Activated naive CD8-positive, alpha-beta T cell treated with anti-CD3 and anti-CD28 coated beads, Interleukin-2, amount 50 U/mL, for 16 hours (primary cell): ENCODE measurements around the gene ST8SIA4.

ENCODE experiments used
- DNase-seq: peaks from one replicate; pipeline ENCODE4 v3.0.0-alpha.2; 2020; ENCODE audit warnings: low read depth, low spot score

ST8SIA4 gene, protein sequence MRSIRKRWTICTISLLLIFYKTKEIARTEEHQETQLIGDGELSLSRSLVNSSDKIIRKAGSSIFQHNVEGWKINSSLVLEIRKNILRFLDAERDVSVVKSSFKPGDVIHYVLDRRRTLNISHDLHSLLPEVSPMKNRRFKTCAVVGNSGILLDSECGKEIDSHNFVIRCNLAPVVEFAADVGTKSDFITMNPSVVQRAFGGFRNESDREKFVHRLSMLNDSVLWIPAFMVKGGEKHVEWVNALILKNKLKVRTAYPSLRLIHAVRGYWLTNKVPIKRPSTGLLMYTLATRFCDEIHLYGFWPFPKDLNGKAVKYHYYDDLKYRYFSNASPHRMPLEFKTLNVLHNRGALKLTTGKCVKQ

DNA sequence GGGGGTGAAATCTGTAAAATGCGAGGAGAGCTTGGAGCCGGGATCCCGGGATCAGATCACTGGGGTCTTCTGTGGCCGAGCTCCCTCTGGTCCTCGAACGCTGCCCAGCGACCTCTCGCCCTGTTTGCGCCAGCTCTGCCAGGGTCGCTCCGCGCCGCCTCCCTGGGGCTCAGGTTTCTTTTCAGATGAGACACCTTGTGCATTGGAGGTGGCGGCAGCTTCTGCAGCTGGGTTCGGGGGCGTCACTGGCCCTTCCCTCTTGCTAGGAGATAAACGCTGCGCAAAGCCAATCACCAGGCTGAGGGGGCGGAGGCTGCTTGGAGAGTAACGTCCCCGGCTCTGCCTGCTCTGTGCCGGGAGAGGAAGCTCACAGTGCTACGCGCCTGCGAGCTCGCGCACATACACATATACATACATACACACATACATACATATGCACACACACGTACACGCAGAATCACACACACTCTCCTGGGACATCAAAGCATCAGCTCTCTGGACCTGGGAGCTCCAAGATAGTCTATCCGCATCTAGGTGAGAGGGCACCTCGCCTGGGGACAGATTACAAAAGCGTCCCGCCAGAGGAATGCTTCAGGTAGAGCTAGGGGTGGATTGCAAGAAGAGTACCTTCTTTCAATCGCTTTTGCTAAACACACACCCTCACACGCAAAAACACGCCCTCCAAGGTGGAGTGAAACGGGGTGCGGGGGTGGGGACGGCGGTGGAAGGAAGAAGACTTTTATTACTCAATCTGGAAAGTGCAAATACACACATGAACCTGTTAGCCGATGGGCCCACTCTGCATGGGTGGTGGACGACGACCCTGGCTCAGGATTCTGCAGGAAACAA, at the start of gene ST8SIA4:
TSS of gene ST8SIA4 (minus strand) at position 244 of the 849 bp plus-strand sequence. CDS start 327 bp downstream, outside the sequence.
- DNase-seq, result peak; percentile 78

DNA sequence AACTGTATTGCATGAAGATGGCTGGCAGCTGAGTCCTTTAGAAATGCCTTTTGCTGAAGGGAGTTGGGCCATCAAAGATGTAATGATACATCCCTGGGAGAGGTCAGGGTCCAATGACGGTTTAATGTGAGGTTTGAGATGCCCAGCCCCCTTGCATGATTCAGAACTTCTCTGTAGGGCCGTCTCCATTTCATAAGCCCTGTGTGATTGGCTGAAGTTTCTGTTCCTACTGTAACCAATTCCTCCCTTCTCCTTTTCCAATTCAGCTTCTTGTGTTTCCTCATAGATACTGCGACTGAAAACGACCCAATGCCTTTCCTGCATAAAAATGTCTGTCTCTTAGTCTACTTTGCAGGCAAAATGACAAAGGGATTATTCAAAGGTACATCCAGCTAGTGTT, 47.9 kb upstream of the ST8SIA4 start:
- DNase-seq, result no peak

DNA sequence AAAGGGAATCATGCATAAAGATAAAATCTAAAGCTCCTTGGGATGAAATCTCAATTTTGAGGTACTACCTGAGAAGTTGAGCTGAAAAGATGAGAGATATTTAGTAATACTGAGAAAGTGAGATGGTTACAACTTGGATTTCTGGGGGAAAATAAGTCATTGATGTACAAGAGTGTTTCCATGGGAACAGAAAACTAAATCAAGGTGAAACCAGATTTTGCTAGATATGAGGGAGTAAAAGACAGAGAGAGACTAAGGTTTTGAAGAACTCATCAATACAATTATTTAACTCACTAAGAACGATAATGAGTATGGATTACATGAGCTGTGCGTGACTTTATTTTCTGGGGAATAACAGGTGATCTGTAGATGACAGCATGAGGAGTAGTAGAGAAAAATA, 10.2 kb upstream of the ST8SIA4 start:
- DNase-seq, result no peak

DNA sequence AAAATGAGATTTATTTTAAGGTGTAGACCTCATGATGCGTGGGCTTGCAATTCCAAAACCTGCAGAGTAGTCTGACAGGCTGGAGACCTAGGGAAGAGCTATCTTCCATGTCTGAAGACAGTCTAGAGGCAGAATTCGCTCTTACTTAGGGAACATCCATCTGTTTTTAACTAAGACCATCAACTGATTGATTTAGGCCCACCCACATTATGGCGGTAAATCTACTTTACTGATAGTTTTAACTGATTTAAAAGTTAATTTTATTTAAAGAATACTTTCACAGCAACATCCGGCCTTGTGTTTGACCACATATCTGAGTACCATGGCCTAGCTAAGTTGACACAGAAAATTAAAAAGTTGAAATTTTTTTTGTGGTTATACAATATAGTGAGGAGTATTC, 6.0 kb upstream of the ST8SIA4 start:
- DNase-seq, result no peak

DNA sequence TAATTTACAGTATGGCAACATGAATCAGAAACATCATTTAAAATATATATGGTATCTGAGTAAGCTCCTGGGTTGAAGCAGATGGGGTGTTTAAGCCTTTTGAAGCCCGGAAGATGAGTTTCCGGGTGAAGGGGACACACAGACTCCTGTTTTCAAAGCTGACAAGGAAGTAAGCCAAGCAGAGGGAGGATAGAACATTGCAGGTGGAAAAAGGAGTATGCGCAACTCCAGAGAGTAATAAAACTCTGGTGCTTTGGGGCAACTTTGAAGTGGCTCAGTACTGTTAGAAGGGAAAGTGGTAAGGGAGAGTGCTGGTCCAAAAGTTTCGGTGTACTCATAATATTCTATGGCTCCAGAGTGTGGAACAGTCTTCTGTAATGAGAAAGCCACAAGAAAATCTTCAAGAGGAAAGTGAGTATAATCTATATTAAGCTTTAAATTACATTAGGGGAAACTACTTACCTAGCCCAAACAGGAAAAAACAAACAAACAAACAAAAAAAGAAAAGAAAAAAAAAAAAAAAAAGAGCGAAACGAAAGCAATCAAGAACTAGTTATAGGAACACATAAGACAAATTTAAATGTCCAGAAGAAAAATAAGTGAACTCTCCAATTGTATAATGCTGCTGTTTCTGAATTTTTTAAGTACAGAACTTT, 2.3 kb upstream of the ST8SIA4 start:
- DNase-seq, result no peak

DNA sequence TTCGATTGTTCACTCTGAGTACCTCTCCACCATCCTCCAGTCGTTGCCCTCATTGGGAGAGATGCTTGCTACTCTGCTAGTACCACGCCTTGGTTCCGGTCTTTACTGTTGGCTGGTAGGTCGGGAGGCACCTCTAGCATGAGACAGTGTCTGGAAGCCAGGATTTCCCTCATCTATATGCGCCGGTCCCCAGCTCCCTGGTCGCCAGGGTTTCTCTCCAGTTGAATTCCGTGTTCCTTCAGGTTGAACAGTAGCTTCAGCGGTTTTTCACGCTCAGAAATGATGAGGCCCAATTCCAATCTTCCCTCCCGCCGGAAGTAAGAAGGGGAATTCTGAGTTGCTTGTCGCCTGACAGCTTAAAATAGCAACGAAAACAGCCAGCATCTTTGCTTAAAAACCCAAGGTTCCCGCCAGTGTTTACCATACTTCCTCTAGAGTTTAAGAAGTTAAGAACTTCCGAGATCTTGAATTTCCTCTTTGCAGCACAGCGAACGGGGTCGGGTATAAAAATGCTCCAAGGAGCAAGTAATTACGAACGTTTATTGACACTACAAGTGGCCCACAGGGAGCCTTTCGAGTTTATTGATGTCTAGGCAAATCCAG, 1.3 kb upstream of the ST8SIA4 start:
- no peak for DNase-seq

DNA sequence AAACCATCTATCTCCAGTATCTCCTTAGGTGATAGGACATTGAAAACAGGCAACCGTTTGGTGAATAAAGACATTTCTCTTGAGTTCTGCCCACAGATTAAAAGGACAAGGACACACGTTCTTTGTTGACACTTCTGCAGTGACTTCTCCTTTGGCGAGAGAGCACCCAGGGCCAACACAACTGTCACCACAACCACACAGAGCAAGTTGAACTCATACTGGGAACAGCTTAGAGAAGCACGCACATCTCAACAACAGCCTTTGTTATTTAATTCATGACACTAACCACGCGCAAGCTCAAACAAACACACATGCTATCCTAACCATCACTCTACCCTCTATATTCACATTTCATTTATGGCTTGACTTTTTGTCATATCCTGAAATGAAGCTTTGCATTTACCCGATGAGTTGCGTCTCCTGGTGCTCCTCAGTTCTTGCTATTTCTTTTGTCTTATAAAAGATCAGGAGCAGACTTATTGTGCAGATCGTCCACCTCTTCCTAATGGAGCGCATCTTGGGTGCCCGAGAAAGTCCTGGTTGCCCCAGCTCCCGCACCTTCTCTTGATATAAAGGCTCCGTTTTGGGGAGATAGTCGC, 543 bp downstream of the ST8SIA4 start:
- DNase-seq, result no peak

DNA sequence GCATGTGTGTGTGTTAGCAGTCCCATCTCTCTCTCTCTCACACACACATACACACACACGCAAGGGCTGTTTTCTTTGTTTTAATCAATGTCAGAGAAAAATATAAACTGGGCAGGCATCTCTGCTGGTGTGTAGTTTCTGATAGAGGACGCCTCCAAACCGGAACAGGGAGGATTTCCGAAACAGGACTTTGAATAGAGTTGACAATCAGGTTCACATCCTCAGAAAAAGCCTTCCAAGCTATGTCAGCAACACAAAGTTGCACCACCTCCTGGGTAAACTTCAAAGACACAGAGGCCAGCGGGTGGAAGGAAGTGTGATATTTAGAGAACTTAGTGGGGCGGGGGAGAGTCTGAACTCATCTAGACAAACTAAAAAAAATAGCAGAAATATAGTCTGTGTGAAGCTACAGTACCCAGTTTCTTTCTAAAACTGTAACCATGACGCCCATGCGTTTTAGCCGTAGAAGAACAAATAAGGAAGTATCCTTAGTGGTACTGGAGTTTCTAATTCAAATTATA, 1.2 kb downstream of the ST8SIA4 start:
- peak; percentile 12 for DNase-seq

DNA sequence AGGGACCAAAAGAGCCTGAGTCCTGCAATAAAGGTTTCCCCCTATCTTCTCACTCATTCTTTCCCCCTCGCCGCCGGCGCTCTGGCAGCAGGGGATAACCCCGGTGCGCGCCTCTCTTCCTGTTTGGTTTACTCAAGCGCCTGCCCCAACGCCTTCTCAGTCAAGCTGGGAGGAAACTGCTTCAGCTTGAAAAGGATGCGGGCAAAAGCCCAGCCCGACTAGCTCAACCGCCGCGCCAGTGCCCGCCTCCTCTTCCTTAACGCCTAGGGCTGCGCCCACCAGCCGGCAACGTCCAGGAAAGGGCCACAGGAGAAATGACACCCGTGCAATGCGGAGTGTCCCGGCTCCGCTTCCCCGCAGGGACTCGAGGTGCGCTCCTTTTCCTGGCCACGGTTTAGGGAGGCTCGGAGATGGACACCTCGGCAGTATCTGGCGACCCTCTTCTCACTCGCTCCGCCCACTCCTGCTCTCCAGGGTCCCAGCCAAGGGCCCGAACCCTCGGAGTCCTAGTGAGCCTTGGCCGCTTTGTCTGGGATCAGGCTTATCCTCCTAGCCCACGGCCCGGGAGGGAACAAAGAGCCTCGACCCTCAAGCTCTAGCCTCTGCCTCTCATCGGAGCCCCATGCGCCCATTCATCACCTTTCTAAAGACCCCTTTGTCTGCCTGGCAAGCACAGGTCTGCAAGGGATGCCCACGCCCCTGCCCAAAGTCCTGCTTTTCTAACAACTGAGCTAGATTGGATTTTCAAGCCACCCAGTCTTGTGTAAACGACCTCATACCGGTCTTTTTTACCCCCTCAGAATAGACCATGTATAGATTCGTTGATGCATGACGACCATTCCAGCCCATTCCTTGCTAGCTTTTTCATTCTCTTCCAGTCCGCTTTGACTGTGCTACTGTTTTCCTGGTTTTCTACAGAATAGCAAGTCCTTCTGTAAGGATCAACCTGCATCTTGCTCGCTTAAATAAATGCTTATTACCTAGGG, 2.0 kb downstream of the ST8SIA4 start:
- DNase-seq, result peak; percentile 86

DNA sequence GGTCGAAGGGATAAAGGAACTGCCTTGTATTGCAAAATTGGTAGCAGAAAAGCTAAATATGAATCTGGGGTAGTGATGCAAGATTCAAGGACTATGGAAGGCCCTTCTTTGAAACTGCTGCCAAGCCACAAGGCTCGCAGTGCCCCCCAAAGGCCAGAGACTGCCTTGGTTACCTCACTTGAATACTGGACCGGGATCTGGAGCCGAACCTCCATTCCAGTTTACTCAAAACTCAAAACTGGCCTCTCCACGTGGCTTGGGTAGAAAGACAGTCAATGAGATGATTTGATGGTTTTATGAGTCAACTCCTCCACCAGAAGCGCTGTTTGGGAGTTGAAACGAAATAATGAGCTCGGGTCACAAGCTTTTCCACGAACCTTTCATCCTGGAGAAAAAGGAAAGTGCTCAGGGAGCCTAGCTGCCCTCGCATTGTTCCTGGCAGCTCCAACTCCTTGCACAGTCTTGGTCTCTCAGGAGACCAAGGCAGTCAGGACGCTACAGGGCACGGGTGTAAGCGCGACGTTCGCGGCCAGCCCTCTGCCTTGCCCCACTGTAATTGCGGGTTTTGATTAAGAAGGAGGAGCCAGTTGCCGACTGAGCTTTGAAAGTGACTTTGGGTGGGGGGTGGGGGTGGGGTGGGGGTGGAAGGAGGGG, 2.8 kb downstream of the ST8SIA4 start:
- DNase-seq, result peak; percentile 9

DNA sequence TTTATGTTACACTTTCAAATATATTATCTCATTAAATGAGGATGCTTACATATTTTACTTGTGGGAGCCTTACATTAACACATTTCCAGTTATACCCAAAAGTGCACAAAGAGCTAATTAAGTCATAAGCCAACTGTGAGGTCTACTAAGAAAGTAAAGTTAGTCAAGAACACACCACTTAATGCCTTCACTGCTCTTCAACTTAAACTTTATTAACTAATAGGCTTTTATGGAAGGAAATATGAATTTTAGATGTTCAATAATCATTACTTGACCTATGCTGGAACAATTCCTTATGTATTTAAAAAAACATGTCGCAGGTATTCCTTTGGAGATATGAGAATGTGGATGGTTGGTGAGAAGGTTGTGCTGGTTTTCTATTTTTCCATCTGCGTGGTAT, 3.4 kb downstream of the ST8SIA4 start:
- DNase-seq, result no peak

DNA sequence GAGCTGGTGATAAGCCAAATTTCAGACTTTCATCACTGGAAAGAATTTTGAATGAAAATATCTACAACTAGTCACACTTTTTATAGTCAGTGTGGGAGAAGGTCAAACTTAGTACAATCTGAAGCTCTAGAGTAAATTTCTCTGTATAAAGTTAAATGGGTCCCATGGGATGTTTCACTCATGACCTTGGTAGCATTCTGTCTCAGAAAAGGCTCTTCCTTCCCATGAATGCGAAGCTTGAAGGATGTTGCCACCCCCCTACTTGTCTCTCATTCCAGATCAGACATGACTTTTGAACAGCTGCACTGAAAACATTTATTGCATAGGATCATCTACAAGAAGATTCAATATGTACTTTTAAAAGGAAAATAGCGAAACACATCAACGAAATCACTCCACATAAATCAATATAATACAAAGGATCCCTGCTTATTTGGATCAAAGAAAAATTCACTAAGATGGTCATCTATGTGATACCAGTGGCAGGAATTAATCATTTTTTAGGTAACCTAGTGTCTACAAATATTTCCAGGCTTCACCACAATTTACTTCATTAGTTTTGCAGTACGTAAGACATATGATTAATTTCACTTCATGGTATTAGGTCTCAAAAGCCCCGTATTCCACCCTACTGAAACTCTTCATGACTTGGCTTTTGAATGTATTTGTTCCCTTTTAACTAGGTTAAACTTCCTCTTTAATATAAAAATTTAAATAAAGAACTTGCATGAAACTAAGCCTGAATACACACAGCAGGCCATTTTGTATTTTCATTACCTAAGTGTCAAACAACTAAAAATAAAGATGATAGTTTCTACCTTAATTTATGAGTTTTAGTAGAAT, 4.4 kb downstream of the ST8SIA4 start:
- no peak for DNase-seq

DNA sequence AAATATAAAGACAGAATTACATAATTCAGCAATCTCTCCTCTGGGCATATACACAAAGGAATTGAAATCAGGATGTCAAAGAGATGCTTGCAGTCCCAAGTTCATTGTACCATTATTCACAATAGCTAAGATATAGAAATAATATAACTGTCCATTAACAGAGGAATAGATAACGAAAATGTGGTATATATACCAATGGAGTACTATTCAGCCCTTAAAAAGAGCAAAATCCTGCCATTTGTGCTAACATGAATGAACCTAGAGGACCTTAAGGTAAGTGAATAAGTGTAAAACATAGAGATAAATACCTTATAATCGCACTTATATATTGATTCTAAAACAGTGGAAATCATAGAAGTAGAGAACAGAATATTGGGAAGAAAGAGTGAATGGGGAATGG, 7.0 kb downstream of the ST8SIA4 start:
- no peak for DNase-seq

DNA sequence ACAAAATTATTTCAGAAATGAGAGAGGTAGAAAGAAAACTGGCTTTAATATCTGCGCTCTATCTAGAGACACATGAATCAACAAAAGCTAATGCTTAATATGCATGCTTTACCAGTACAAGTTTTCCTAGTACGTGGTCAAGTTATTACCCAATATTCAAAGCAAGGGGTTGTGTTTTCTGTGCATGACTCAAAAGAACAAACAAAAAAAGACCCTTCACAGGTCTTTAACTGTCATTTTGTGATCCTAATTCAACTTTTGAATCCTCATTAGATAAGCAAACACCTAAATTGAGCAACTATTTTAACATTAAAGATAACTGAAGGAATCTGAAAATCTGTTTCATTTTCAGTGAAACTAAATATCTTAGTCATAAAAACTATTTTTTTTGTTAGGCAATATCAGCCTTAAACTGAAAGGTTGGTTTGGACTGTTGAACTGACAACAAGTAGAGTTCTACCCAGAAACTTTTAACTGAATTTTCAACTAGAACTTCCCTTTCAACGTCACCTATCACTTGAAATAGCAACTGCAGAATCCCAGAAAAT, 12.5 kb downstream of the ST8SIA4 start:
- DNase-seq, result no peak

DNA sequence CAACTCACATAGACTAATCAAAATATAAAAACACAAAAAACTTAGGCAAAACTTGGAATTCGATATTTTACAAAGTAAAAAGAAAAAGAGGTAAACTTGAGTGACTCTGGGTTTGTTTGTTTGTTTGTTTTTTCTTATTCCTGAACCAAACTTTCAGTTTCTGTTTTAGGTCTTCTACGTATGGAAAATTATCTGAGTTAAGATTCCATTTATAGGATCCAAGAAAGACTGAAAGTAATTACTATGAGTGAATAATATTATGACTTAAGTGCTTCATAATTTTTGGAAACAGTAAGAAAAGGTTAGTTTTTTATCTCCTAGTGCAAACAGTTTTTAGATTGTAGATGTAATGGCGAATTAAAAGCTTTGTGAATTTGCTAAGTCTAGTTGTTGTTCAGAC, 13.2 kb downstream of the ST8SIA4 start:
- no peak for DNase-seq

DNA sequence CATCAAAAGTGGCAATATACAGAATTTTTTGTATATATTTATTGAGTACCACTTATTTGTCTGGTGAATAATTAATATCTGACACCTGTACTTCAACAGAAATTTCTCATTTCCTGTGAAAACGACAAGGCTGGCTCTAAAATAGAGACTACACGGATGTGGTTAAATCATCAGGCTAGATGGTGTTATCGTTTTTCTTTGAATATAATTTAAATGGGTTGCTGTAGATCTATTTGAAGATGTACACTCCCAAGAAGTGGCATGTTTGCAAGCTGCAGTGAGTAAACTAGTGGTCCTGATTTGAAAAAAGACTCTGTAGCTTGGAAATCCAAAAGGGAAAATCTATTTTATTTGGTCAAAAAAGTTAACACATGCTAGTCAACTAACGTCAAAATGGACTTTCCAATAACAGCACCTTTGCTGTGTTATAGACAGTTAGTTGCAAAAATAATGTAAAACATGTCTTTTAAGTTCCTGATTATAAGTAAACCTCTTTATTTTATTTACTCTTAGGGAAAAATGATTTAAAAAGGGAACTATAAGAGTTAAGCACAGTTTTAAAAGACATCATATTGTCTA, 13.8 kb downstream of the ST8SIA4 start:
- no peak for DNase-seq

DNA sequence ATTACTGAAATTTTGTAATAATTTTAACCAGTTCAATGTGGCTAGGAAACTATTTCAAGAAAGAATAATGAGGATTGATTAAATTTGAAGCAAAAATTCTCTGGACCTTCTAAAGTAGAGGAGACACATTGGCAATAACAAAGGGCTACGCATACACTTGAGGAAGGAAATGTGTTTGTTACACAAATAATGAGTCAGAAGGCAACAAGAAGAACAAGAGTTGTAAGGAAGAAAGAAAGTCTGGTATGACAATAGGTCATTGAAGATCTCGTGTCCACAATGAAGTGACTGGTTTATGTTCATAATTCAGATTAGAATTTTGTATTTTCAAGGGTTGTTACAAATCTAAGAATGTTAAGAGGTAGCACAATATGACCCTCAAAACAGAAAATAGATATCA, 25.8 kb downstream of the ST8SIA4 start:
- no peak for DNase-seq
